ENCODE data around the gene LPXN.

GRCh38 chr11:58579192-58580129 lies 3.8 kb upstream of the LPXN start:
- peak; percentile 77 for TF ChIP-seq CTCF (conservative IDR thresholded peaks at IDR 0.05)
- no peak for TF ChIP-seq EZH2 (IDR thresholded peaks at IDR 0.05; ENCODE audit: low read depth)

Measured in PC-9 (cell line).